Measurements from ENCODE around the gene LRFN2. TPM values are rescaled to one million over a fixed set of nuclear protein-coding genes. Genes with fewer than 3 reads are reported as not detected.

Gene LRFN2
- total RNA-seq, 2 experiments from 2014 or later = not detected

DNA sequence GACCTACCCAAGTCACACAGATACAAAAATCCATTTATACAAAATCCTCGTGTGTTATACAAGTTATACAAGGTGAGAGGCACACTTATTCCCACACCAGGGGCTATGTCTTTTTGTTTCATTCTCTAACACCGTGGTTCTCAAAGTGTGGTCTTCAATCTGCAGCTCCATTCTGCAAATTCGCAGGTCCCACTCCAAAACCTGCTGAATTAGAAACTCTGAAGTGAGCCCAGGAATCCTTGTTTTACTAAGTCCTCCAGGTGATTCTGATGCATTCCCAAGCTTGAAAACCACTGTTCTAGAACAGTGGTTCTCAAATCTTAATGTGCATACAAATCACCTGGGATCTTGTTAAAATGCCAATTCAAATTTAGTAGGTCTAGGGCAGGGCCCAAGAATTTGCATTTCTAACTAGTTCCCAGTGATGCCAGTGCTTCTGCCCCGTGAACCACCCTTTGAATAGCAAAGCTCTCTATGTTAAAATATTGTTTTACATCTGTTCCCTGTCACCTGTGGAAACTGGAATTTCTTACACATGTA is 35.1 kb downstream of the LRFN2 start:
- H3K4me3 Mint-ChIP-seq = no peak overlapping the region
- no peak overlapping the region for H3K27ac Mint-ChIP-seq
- H3K4me1 Mint-ChIP-seq = no peaks in the 10 kb centered on the region
- ATAC-seq (no peak), DNase-seq (no peak)
- CTCF ChIA-PET = interaction anchor here (1.4 kb wide), 1 partner anchor 360 kb away, joined by 3 read pairs; no protein-coding TSS in a partner anchor
- no peaks in the 10 kb centered on the region for H3K9me3 Mint-ChIP-seq (ENCODE audit: low read depth)
- no peaks in the 10 kb centered on the region for H3K36me3 Mint-ChIP-seq
- H3K27me3 Mint-ChIP-seq = no peaks in the 10 kb centered on the region

DNA sequence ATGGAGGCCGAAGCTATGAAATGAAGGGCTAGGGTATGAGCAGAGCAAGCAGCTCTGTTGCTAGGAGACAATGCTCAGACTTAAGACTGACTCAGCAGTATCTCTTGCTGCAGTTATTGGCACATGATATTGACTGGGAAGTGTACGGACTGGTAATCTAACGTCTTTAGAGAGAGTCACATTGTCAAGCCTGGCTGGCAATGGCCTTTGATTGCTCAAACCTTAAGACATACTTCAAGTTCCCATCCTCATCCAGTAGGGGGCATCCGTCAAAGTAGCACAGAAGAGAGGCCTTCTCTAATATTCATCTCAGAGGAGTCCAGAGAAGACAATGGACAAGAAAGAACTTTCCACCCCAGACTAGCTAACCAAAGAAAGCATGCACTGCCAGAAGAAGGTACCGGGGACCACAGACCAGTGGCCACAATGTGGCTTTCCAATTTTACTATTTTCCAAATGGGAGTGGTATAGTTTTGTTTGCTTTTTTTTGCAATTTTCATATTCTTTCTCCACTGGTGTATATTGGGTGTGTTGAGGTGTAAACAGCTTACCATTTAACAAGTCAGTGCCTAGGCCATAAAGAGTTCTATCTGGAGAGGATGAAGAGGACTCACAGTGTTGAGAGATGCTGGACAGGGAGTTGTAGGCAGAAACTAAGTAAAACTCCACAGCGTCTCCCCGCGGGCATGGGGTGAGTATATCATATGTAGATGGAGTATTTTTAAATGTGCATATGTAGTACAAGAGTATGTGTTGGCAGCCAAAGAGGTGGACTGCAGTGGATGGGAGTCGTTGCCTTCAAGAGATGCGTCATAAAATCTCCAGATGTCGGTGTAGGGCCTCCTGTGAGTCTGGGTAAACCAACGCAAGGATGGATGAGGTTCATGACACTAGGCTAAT is 36.7 kb downstream of the LRFN2 start:
- peak; percentile 33 for ATAC-seq
- Mint-ChIP-seq H3K27me3 (no peaks in the 10 kb centered on the region), H3K27ac (no peak overlapping the region), H3K4me3 (no peak overlapping the region), H3K4me1 (no peaks in the 10 kb centered on the region), H3K36me3 (no peaks in the 10 kb centered on the region), H3K9me3 (ENCODE audit: low read depth) (no peaks in the 10 kb centered on the region)
- DNase-seq = peak; percentile 44
- CTCF ChIA-PET = interaction anchor here (1.2 to 1.5 kb wide), 3 partner anchors 35 to 362 kb away, joined by 3 to 7 read pairs (median 4); no protein-coding TSS in a partner anchor

DNA sequence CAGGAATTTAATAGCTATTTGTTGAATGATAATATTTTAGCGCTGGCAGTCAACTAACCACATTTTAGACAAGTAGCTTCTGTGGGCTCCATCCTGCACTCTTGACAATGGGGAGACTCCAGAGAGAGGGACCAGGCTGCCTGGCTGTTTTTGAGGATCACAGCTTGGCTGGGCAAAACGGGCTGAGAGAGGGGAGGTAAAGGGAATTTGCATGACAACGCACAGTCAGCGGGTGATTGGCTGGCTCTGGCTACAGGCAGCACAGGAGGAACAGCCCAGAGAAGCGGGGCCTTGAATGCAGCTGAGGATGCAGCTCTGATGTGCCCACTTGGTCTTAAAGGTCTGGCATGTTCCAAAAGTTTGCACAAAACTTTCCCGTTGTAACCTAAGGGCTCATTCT is 41.2 kb downstream of the LRFN2 start:
- H3K4me1 Mint-ChIP-seq = no peaks in the 10 kb centered on the region
- no peak overlapping the region for H3K4me3 Mint-ChIP-seq
- H3K9me3 Mint-ChIP-seq (ENCODE audit: low read depth) = no peaks in the 10 kb centered on the region
- ATAC-seq (no peak), DNase-seq (no peak)
- CTCF ChIA-PET = interaction anchor here (1.1 kb wide), 1 partner anchor 366 kb away, joined by 4 read pairs; no protein-coding TSS in a partner anchor
- H3K27me3 Mint-ChIP-seq = no peaks in the 10 kb centered on the region
- H3K36me3 Mint-ChIP-seq = no peaks in the 10 kb centered on the region
- no peak overlapping the region for H3K27ac Mint-ChIP-seq

DNA sequence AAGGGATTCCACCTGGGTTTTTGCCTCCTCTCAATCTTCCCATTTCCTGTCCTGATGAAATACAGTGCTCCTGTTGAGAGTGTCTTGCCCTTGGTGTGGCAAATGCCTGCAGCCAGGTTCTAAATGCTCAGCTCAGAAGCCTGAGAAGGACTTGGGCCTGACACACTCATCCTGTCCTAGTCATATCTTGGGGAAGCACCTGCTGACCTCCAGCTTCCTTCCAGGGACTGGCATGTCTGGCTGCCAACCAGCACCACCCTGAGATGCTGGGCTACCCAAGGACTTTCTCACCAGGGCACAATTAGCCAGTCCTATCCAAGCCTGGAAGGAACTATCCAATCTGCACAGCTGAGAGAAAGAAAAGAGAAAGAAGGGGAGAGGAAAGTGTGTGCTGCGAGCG is 43.4 kb downstream of the LRFN2 start:
- no peak for DNase-seq
- no peak overlapping the region for H3K27ac Mint-ChIP-seq
- no peak for ATAC-seq

GRCh38 chr6:40543146-40543545 is 44.0 kb downstream of the LRFN2 start:
- H3K36me3 Mint-ChIP-seq = no peaks in the 10 kb centered on the region
- H3K27ac Mint-ChIP-seq = no peak overlapping the region
- ATAC-seq (no peak), DNase-seq (no peak)
- no peaks in the 10 kb centered on the region for H3K9me3 Mint-ChIP-seq (ENCODE audit: low read depth)
- H3K4me3 Mint-ChIP-seq = no peak overlapping the region
- H3K4me1 Mint-ChIP-seq = no peaks in the 10 kb centered on the region
- CTCF ChIA-PET = no interaction called here
- no peaks in the 10 kb centered on the region for H3K27me3 Mint-ChIP-seq

More for the DNA sequence above, 43.4 kb downstream of the LRFN2 start:
- H3K4me3 Mint-ChIP-seq = no peak overlapping the region
- H3K36me3 Mint-ChIP-seq = no peaks in the 10 kb centered on the region
- CTCF ChIA-PET = no interaction called here
- H3K27me3 Mint-ChIP-seq = no peaks in the 10 kb centered on the region
- H3K9me3 Mint-ChIP-seq (ENCODE audit: low read depth) = no peaks in the 10 kb centered on the region
- no peaks in the 10 kb centered on the region for H3K4me1 Mint-ChIP-seq

DNA sequence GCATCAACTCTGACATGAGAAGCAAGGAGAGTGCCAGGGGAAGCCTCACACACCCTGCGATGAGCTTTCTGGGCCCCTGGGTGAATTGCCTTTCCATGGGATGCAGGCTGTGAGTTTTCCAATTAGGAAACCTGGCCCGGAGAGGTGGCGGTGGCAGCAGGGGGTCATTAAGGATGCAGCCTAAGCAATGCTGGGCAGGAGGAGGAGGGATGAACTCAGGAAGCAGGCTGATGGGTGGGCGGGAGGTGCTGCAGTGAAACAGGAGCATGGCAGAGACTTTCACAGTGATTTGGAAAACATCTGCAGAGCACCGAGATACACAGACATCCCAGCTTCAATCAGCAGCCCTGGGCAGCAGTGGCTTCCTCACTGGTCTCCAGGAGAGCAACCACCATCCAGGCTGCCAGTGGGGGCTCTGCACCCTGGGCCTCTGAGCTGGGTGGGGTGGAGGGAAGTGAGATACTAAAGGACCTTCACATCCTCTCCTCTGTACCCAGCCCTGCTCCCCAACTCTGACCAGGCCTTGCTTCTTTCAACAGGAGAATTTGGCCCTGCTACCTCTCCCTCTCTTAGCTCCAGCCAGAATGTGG is 44.9 kb downstream of the LRFN2 start:
- H3K36me3 Mint-ChIP-seq = no peaks in the 10 kb centered on the region
- H3K27ac Mint-ChIP-seq = no peak overlapping the region

DNA sequence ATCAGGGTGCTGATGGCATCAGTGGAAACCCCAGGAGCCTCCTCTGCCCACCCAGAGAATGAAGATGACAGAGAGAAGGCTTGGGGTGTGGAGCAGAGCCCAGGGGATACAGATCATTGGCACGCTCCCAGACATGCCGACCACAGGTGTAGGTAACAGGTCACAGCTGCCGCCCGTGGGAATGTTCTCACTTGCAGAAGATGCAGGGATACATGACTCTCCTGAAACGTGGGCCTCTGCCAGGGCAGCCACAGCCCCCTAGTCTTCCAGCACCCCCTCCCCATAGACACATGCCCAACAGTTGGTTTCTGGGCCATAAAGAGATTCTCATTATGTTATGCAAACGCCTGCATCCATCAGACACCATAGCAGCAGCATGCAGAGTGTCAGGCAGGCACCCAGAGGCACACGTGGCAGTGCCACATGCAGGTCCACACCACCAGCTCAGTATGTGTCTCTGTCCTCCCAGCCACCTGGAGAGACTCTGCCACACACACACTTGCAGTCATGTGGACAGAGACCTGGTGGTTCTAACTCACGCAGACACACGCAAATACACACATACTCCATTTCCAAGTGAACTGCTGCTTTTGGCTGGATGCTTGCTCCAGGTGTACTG is 45.5 kb downstream of the LRFN2 start:
- H3K27me3 Mint-ChIP-seq = no peaks in the 10 kb centered on the region
- DNase-seq = no peak
- no peaks in the 10 kb centered on the region for H3K9me3 Mint-ChIP-seq (ENCODE audit: low read depth)
- no peak overlapping the region for H3K4me3 Mint-ChIP-seq
- no peak overlapping the region for H3K27ac Mint-ChIP-seq
- CTCF ChIA-PET = no interaction called here
- H3K4me1 Mint-ChIP-seq = no peaks in the 10 kb centered on the region
- no peaks in the 10 kb centered on the region for H3K36me3 Mint-ChIP-seq
- no peak for ATAC-seq

More for the DNA sequence above, 44.9 kb downstream of the LRFN2 start:
- no peak overlapping the region for H3K4me3 Mint-ChIP-seq
- no peaks in the 10 kb centered on the region for H3K9me3 Mint-ChIP-seq (ENCODE audit: low read depth)
- CTCF ChIA-PET = no interaction called here
- H3K4me1 Mint-ChIP-seq = no peaks in the 10 kb centered on the region
- ATAC-seq (no peak), DNase-seq (no peak)
- H3K27me3 Mint-ChIP-seq = no peaks in the 10 kb centered on the region

- Mint-ChIP-seq H3K9me3 (ENCODE audit: low read depth) (no peaks in the 10 kb centered on the region), H3K27me3 (peaks cover under 1% of the 10 kb centered on the region), H3K4me3 (no peak overlapping the region), H3K4me1 (no peaks in the 10 kb centered on the region), H3K36me3 (no peaks in the 10 kb centered on the region), H3K27ac (no peak overlapping the region)
- CTCF ChIA-PET = no interaction called here
- ATAC-seq (no peak), DNase-seq (no peak)
Observed at GRCh38 chr6:40540790-40541189, 46.4 kb downstream of the LRFN2 start.

DNA sequence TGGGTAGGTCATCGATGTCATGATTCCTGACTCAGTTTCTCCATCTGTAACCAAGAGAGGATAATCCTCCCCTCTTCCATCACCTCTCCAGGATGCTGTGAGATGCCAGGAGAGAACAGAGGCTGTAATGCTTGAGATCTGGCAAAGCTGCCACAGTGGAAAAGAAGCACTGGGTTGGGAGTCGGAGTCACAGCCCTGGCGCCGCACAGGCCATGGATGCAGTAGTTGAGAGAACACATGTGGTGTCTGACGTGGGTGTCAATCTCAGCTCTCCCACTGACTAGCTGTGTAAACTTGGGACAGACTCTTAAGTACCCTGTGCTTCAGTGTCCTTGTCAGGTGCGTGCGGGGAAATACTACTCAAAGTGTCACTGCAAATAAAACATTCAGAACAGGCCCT is 47.3 kb downstream of the LRFN2 start:
- no peak for DNase-seq
- Mint-ChIP-seq H3K27me3 (peaks cover 4% of the 10 kb centered on the region), H3K36me3 (no peaks in the 10 kb centered on the region), H3K9me3 (ENCODE audit: low read depth) (no peaks in the 10 kb centered on the region), H3K4me3 (no peak overlapping the region), H3K27ac (no peak overlapping the region), H3K4me1 (no peaks in the 10 kb centered on the region)
- CTCF ChIA-PET = no interaction called here
- ATAC-seq = no peak

- DNase-seq (no peak), ATAC-seq (no peak)
- CTCF ChIA-PET = no interaction called here
- H3K9me3 Mint-ChIP-seq (ENCODE audit: low read depth) = no peaks in the 10 kb centered on the region
- H3K27ac Mint-ChIP-seq = no peak overlapping the region
- no peaks in the 10 kb centered on the region for H3K4me1 Mint-ChIP-seq
- peaks cover 4% of the 10 kb centered on the region for H3K27me3 Mint-ChIP-seq
- H3K36me3 Mint-ChIP-seq = no peaks in the 10 kb centered on the region
- H3K4me3 Mint-ChIP-seq = no peak overlapping the region
Observed at GRCh38 chr6:40538556-40538955, 48.6 kb downstream of the LRFN2 start.

DNA sequence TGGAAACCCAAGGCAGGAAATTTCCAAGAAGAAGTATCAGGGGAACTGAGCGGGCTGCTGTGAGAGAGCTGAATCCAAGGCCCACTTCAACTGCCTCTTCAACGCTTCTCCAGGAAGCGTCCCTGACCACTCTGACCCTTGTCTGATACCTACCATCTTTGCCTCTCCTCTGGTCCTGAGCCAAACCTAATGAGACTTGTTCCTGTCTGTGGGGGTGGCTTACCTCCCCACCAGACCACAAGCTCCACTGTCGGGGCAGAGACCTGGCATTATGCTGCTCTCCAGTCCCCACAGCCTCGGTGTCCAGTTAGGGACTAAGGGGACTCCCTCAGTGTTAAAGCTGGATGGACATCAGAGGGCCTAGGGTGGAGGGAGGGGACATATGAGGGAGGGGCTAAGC is 49.7 kb downstream of the LRFN2 start:
- ATAC-seq = no peak
- peaks cover 4% of the 10 kb centered on the region for H3K27me3 Mint-ChIP-seq
- CTCF ChIA-PET = no interaction called here

GRCh38 chr6:40536442-40536841 is 50.7 kb downstream of the LRFN2 start:
- Mint-ChIP-seq H3K9me3 (ENCODE audit: low read depth) (no peaks in the 10 kb centered on the region), H3K36me3 (no peaks in the 10 kb centered on the region), H3K27ac (no peak overlapping the region), H3K4me1 (no peaks in the 10 kb centered on the region), H3K4me3 (no peak overlapping the region), H3K27me3 (peaks cover 4% of the 10 kb centered on the region)
- ATAC-seq = no peak
- CTCF ChIA-PET = no interaction called here
- DNase-seq = no peak

More for the DNA sequence above, 49.7 kb downstream of the LRFN2 start:
- Mint-ChIP-seq H3K27ac (no peak overlapping the region), H3K4me3 (no peak overlapping the region), H3K36me3 (no peaks in the 10 kb centered on the region), H3K4me1 (no peaks in the 10 kb centered on the region), H3K9me3 (ENCODE audit: low read depth) (no peaks in the 10 kb centered on the region)
- no peak for DNase-seq

DNA sequence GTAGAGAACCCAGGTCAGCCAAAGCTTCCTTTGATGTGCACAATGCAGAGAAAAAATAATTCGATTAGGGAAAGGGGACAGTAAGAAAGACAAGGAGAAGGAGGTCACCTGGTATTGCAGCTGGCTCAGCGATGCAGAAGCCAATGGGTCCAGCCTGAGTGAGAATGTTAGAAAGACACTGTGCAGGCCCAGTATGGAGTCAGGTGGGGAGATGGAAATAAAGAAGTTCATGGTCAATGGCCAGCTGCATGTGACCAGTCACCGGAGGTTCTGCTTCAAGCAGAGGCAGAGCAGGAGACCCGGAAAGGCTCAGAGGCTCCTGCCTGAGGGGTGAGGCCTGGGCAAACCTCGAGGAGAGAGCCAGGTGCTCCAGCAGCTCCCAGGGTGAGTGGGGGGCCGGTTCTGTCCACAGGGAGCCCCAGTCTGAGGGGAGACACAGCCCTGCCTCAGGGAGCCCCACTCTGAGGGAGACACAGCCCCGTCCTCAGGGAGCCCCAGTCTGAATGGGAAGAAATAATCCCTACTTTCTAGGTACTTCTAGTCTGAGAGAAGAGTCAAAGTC is 51.3 kb downstream of the LRFN2 start:
- ATAC-seq (no peak), DNase-seq (no peak)
- Mint-ChIP-seq H3K9me3 (ENCODE audit: low read depth) (no peaks in the 10 kb centered on the region), H3K4me3 (no peak overlapping the region), H3K27ac (no peak overlapping the region), H3K36me3 (no peaks in the 10 kb centered on the region), H3K27me3 (peaks cover 4% of the 10 kb centered on the region), H3K4me1 (no peaks in the 10 kb centered on the region)
- CTCF ChIA-PET = no interaction called here

All from activated CD8-positive, alpha-beta memory T cell treated with anti-CD3 and anti-CD28 coated beads, Interleukin-2, amount 10 ng/mL, durations not matched to agents 7 days and 5 days (primary cell).